Measurements from ENCODE around the gene FERMT2.

The FERMT2 gene

GRCh38 chr14:52919971-52920370 is 30.9 kb downstream of the FERMT2 start:
- no peak for TF ChIP-seq POLR2AphosphoS5 (IDR thresholded peaks at IDR 0.05; ENCODE audit: low read depth, low read length)
- no peak for TF ChIP-seq POLR2A (IDR thresholded peaks at IDR 0.05; ENCODE audit: low read depth, low read length)
- no peak for TF ChIP-seq TAF1 (IDR thresholded peaks at IDR 0.05; ENCODE audit: borderline replicate concordance, low read depth, low read length)
- DNase-seq (ENCODE audit: insufficient read length), result no peak

DNA sequence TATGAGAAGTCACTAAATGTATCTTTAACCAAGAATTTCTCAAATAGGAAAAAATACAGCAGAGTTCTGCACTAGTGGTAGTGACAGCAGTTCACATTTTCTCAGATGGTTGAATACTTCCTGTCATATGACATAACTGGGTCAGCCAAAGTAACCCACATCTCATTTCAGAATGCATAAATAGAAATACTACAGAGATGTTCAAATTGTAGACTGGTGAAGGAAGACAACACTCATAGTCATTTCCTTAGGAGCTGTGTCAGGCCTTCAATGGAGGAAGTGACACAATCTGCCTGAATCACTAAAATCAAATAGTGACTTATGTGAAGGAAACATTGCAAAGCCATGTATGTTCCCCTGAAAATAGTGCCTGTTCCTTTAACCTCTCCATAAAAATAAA is 32.4 kb downstream of the FERMT2 start:
- FAIRE-seq (peak; percentile 83), DNase-seq (ENCODE audit: insufficient read length) (peak; percentile 10)
- no peak for TF ChIP-seq POLR2A (IDR thresholded peaks at IDR 0.05; ENCODE audit: low read depth, low read length)
- no peak for TF ChIP-seq POLR2AphosphoS5 (IDR thresholded peaks at IDR 0.05; ENCODE audit: low read depth, low read length)
- no peak for TF ChIP-seq TAF1 (IDR thresholded peaks at IDR 0.05; ENCODE audit: borderline replicate concordance, low read depth, low read length)

More at GRCh38 chr14:52919971-52920370, 30.9 kb downstream of the FERMT2 start:
- FAIRE-seq, result no peak

DNA sequence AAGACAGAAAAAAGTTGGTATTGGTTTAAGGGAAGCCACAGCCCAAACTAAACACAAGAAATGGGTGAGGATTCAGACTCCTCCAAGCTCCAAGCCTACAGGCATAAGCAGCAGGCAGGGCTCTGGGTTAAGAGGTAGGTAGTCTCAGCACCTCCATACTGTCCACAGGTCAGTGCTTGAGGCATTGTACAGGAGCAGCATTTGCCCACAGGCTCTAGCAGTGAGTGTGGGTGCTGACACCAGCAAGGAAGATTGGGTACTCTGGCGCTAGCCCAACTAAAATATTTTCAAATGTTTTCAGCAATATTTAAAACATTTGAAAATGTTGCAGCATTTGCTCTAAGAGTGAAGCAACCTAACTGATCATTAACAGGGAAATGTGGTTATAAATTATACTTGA is 33.1 kb downstream of the FERMT2 start:
- no peak for FAIRE-seq
- DNase-seq (ENCODE audit: insufficient read length), result no peak
- TF ChIP-seq POLR2A (IDR thresholded peaks at IDR 0.05; ENCODE audit: low read depth, low read length) (no peak), POLR2AphosphoS5 (IDR thresholded peaks at IDR 0.05; ENCODE audit: low read depth, low read length) (no peak), TAF1 (IDR thresholded peaks at IDR 0.05; ENCODE audit: borderline replicate concordance, low read depth, low read length) (no peak)

GRCh38 chr14:52914295-52914694 is 36.6 kb downstream of the FERMT2 start:
- TF ChIP-seq POLR2AphosphoS5 (IDR thresholded peaks at IDR 0.05; ENCODE audit: low read depth, low read length) (no peak), POLR2A (IDR thresholded peaks at IDR 0.05; ENCODE audit: low read depth, low read length) (no peak), TAF1 (IDR thresholded peaks at IDR 0.05; ENCODE audit: borderline replicate concordance, low read depth, low read length) (no peak)
- FAIRE-seq, result no peak
- DNase-seq (ENCODE audit: insufficient read length), result no peak

- TF ChIP-seq POLR2A (IDR thresholded peaks at IDR 0.05; ENCODE audit: low read depth, low read length) (no peak), TAF1 (IDR thresholded peaks at IDR 0.05; ENCODE audit: borderline replicate concordance, low read depth, low read length) (no peak), POLR2AphosphoS5 (IDR thresholded peaks at IDR 0.05; ENCODE audit: low read depth, low read length) (no peak)
- DNase-seq (ENCODE audit: insufficient read length) (no peak), FAIRE-seq (no peak)
These were observed 37.6 kb downstream of the FERMT2 start for GRCh38 chr14:52913271-52913670.

GRCh38 chr14:52911904-52912303 is 38.9 kb downstream of the FERMT2 start:
- TF ChIP-seq POLR2AphosphoS5 (IDR thresholded peaks at IDR 0.05; ENCODE audit: low read depth, low read length), result no peak
- peak; percentile 36 for FAIRE-seq
- no peak for DNase-seq (ENCODE audit: insufficient read length)

GRCh38 chr14:52910572-52910971 is 40.3 kb downstream of the FERMT2 start:
- no peak for TF ChIP-seq TAF1 (IDR thresholded peaks at IDR 0.05; ENCODE audit: borderline replicate concordance, low read depth, low read length)
- no peak for TF ChIP-seq POLR2AphosphoS5 (IDR thresholded peaks at IDR 0.05; ENCODE audit: low read depth, low read length)
- TF ChIP-seq POLR2A (IDR thresholded peaks at IDR 0.05; ENCODE audit: low read depth, low read length), result no peak
- DNase-seq (ENCODE audit: insufficient read length) (no peak), FAIRE-seq (no peak)

DNA sequence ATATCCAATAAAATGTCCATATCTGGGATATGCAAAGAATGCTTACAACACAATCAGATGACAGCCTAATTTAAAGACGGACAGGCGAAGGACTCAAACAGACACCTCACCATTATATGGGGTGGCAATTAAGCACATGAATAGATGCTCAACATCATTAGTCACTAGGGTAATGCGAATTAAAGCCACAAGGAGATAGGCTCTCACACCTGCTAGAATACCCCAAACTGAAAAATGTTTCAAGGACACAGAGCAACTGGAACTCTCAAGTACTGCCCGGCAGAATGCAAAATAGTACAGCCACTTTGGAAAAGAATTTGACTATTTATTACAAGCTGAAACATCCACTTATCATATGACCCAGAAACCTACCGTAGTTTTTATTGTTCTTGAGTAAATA is 42.9 kb downstream of the FERMT2 start:
- FAIRE-seq, result no peak
- DNase-seq (ENCODE audit: insufficient read length), result no peak
- TF ChIP-seq TAF1 (IDR thresholded peaks at IDR 0.05; ENCODE audit: borderline replicate concordance, low read depth, low read length) (no peak), POLR2AphosphoS5 (IDR thresholded peaks at IDR 0.05; ENCODE audit: low read depth, low read length) (no peak), POLR2A (IDR thresholded peaks at IDR 0.05; ENCODE audit: low read depth, low read length) (no peak)

DNA sequence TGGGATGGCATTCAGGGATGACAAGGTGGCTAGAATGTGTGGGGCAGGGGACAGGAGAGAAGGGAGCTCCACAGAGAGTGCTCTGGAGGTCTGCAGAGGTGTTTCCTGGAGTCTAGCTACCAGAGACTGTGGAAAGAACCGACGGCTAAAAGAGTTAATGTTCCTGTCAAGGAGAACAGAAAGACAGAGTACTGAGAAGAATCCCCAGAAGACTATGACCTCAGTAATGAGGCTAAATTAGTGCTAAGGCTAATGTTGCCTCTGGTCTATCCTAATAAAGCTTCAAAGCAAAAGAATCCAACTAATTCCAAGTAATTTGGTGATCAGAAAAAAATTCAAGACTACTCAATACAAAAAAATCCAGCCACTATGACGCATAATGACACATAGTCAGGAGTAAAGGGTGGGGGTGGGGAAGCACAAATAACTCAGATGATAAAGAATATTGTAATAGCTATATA is 44.7 kb downstream of the FERMT2 start:
- FAIRE-seq, result no peak

DNA sequence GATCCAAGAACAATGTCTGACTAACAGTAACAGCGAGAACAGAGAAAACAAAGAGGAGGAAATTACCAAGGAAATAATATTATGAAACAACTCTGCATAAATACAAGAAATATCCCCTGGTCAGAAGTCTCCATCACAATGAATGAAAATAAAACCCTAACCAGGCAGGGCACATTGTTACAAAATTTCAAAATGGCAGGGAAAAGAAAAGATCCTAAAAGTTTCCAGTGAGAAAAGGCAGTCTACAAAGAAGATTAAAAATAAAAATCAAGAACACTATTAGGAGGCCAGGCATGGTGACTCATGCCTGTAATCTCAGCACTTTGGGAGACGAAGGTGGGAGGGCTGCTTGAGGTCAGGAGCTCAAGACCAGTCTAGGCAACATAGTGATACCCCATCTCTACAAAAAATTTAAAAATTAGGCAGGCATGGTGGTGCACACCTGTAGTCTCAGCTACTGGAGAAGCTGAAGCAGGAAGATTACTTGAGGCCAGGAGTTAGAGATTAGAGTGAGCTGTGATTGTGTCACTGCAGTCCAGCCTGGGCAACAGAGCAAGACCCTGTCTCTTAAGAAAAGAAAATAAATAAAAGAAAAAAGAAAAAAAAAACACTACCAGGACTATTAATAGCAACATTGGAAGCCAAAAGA is 47.8 kb downstream of the FERMT2 start:
- DNase-seq (ENCODE audit: insufficient read length) (no peak), FAIRE-seq (no peak)
- TF ChIP-seq POLR2AphosphoS5 (IDR thresholded peaks at IDR 0.05; ENCODE audit: low read depth, low read length) (no peak), TAF1 (IDR thresholded peaks at IDR 0.05; ENCODE audit: borderline replicate concordance, low read depth, low read length) (no peak), POLR2A (IDR thresholded peaks at IDR 0.05; ENCODE audit: low read depth, low read length) (no peak)

More for the DNA sequence above, 44.7 kb downstream of the FERMT2 start:
- no peak for DNase-seq (ENCODE audit: insufficient read length)
- TF ChIP-seq POLR2A (IDR thresholded peaks at IDR 0.05; ENCODE audit: low read depth, low read length) (no peak), POLR2AphosphoS5 (IDR thresholded peaks at IDR 0.05; ENCODE audit: low read depth, low read length) (no peak)

DNA sequence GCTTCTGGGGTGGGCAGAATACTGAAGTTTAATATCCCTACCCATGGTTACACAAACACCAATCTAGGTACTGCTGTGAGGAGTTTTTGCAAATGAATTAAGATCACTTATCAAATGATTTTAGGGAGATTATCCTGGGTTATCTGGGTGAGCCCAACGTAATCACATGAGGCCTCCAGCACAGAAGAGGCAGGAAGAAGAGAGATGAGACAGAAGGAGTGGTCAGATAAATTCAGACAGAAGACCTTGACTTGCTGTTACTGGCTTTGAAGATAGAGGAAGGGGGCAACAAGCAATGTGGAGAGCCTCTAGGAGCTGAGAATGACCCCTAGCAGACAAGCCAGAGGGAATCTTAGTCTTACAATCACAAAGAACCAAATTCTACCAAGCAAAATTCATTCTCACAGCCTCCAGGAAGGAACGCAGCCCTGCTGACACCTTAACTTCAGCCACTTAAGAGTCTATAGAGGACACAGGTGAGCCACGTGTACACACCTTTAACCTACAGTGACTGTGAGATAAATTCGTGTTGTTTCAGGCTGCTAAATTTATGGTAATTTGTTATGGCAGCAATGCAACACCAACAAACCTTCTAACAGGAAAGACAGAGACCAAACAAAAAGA is 49.4 kb downstream of the FERMT2 start:
- FAIRE-seq (no peak), DNase-seq (ENCODE audit: insufficient read length) (no peak)
- TF ChIP-seq TAF1 (IDR thresholded peaks at IDR 0.05; ENCODE audit: borderline replicate concordance, low read depth, low read length) (no peak), POLR2A (IDR thresholded peaks at IDR 0.05; ENCODE audit: low read depth, low read length) (no peak), POLR2AphosphoS5 (IDR thresholded peaks at IDR 0.05; ENCODE audit: low read depth, low read length) (no peak)

GRCh38 chr14:52900731-52901130 is 50.1 kb downstream of the FERMT2 start:
- TF ChIP-seq TAF1 (IDR thresholded peaks at IDR 0.05; ENCODE audit: borderline replicate concordance, low read depth, low read length) (no peak), POLR2AphosphoS5 (IDR thresholded peaks at IDR 0.05; ENCODE audit: low read depth, low read length) (no peak), POLR2A (IDR thresholded peaks at IDR 0.05; ENCODE audit: low read depth, low read length) (no peak)
- no peak for FAIRE-seq
- no peak for DNase-seq (ENCODE audit: insufficient read length)

Data from GM12892 (cell line).